Measurements from ENCODE around the gene STK32C. TPM values are rescaled to one million over a fixed set of nuclear protein-coding genes. Genes with fewer than 3 reads are reported as not detected.

STK32C gene
- total RNA-seq, 1 experiment from 2014 or later: 16.5 TPM

DNA sequence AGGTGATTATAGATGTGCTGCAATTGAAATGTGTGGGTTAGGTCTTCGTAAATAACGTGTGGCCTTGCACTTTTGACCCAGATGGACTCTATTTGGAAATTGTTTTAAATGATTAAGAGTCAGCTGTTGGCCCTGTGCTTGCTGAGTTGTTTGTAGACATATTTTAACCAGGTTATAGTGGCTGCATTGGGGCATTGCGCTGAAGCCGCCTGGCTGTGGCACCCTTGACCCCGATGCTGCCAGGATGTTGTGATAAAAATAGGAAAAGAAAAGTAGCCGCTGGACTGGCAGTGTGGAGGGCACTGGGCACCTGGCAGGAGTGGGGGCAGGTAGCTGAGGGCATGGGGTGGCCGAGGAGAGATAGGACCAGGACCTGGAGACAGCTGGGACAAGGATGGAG lies 37.6 kb upstream of the STK32C start:
- DNase-seq (ENCODE audit: low spot score): no peak
- POLR2A ChIA-PET (ENCODE audit: low non-redundant PET): no interaction called here
- no TSS peak for BruUV-seq (replicated peaks)
- Histone ChIP-seq H3K36me3 (ENCODE audit: insufficient read depth, low read length, poor library complexity, severe bottlenecking) (no peaks in the 10 kb centered on the region), H3K4me1 (ENCODE audit: insufficient read depth, low read length, poor library complexity, severe bottlenecking) (no peaks in the 10 kb centered on the region), H3K27me3 (replicated peaks; ENCODE audit: insufficient read depth, low read depth, low read length, poor library complexity) (no peaks in the 10 kb centered on the region), H3K27ac (ENCODE audit: low read depth, low read length, poor library complexity, severe bottlenecking) (no peak overlapping the region), H3K4me3 (ENCODE audit: low read depth, low read length, poor library complexity, severe bottlenecking) (no peak overlapping the region), H3K9me3 (ENCODE audit: low read depth, low read length, poor library complexity, severe bottlenecking) (no peaks in the 10 kb centered on the region)
- intact Hi-C loops (cut with micrococcal nuclease; ENCODE audit: unreplicated experiment): no loop called here
- CTCF ChIA-PET: no interaction called here
- TF ChIP-seq, protein P1, sequence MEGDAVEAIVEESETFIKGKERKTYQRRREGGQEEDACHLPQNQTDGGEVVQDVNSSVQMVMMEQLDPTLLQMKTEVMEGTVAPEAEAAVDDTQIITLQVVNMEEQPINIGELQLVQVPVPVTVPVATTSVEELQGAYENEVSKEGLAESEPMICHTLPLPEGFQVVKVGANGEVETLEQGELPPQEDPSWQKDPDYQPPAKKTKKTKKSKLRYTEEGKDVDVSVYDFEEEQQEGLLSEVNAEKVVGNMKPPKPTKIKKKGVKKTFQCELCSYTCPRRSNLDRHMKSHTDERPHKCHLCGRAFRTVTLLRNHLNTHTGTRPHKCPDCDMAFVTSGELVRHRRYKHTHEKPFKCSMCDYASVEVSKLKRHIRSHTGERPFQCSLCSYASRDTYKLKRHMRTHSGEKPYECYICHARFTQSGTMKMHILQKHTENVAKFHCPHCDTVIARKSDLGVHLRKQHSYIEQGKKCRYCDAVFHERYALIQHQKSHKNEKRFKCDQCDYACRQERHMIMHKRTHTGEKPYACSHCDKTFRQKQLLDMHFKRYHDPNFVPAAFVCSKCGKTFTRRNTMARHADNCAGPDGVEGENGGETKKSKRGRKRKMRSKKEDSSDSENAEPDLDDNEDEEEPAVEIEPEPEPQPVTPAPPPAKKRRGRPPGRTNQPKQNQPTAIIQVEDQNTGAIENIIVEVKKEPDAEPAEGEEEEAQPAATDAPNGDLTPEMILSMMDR (conservative IDR thresholded peaks at IDR 0.05; ENCODE audit: low read depth, low read length): no peak
- no peak for TF ChIP-seq EZH2 (IDR thresholded peaks at IDR 0.05; ENCODE audit: borderline replicate concordance, low read depth, low read length, poor library complexity, severe bottlenecking)

DNA sequence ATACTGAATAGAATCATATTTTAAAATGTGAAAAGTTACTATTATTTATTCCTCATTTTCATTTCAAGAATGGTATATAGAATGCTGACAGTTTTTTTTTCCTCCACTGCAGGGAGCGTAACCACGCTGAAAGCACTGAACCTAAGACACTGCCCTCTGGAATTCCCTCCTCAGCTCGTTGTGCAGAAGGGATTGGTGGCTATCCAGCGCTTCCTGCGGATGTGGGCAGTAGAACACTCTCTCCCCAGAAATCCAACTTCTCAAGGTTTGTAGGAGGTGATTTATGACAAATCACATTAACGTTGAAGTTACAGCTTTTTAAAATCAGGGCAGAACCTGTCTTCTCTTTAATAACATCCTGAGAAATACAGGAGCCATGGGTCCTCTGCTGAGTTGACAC lies 36.6 kb upstream of the STK32C start:
- CTCF ChIA-PET: no interaction called here
- Histone ChIP-seq H3K27ac (ENCODE audit: low read depth, low read length, poor library complexity, severe bottlenecking) (no peak overlapping the region), H3K4me1 (ENCODE audit: insufficient read depth, low read length, poor library complexity, severe bottlenecking) (no peaks in the 10 kb centered on the region), H3K36me3 (ENCODE audit: insufficient read depth, low read length, poor library complexity, severe bottlenecking) (no peaks in the 10 kb centered on the region), H3K4me3 (ENCODE audit: low read depth, low read length, poor library complexity, severe bottlenecking) (no peak overlapping the region), H3K27me3 (replicated peaks; ENCODE audit: insufficient read depth, low read depth, low read length, poor library complexity) (no peaks in the 10 kb centered on the region), H3K9me3 (ENCODE audit: low read depth, low read length, poor library complexity, severe bottlenecking) (no peaks in the 10 kb centered on the region)
- POLR2A ChIA-PET (ENCODE audit: low non-redundant PET): no interaction called here
- DNase-seq (ENCODE audit: low spot score): no peak
- no TSS peak for BruUV-seq (replicated peaks)
- intact Hi-C loops (cut with micrococcal nuclease; ENCODE audit: unreplicated experiment): no loop called here
- TF ChIP-seq EZH2 (IDR thresholded peaks at IDR 0.05; ENCODE audit: borderline replicate concordance, low read depth, low read length, poor library complexity, severe bottlenecking): no peak
- TF ChIP-seq, protein P1 (conservative IDR thresholded peaks at IDR 0.05; ENCODE audit: low read depth, low read length): no peak

DNA sequence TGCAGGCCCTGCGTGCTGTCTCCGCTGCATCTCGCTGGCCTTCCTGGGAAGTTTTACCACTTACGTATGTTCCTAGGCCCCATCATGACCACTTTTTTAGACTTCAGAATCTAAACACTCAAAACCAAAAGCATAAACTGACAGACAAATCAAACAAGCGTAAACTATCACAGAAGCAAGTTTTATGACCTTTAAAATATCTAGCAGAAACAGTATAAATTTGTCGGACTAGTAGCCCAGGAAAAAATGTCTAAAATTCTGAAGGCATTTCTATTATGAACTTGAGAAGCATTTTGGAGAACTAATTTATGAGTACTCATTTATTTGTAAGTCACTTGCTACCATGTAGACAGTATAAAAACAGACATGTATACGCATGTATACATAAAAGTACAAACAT lies 34.8 kb upstream of the STK32C start:
- POLR2A ChIA-PET (ENCODE audit: low non-redundant PET): no interaction called here
- H3K27me3 ChIP-seq (replicated peaks; ENCODE audit: insufficient read depth, low read depth, low read length, poor library complexity): no peaks in the 10 kb centered on the region
- no peak for TF ChIP-seq EZH2 (IDR thresholded peaks at IDR 0.05; ENCODE audit: borderline replicate concordance, low read depth, low read length, poor library complexity, severe bottlenecking)
- TF ChIP-seq, protein P1 (conservative IDR thresholded peaks at IDR 0.05; ENCODE audit: low read depth, low read length): no peak
- BruUV-seq (replicated peaks): no TSS peak
- H3K4me1 ChIP-seq (ENCODE audit: insufficient read depth, low read length, poor library complexity, severe bottlenecking): no peaks in the 10 kb centered on the region
- intact Hi-C loops (cut with micrococcal nuclease; ENCODE audit: unreplicated experiment): no loop called here
- no peak for DNase-seq (ENCODE audit: low spot score)
- no peaks in the 10 kb centered on the region for H3K36me3 ChIP-seq (ENCODE audit: insufficient read depth, low read length, poor library complexity, severe bottlenecking)
- CTCF ChIA-PET: no interaction called here
- H3K9me3 ChIP-seq (ENCODE audit: low read depth, low read length, poor library complexity, severe bottlenecking): no peaks in the 10 kb centered on the region
- H3K27ac ChIP-seq (ENCODE audit: low read depth, low read length, poor library complexity, severe bottlenecking): no peak overlapping the region
- no peak overlapping the region for H3K4me3 ChIP-seq (ENCODE audit: low read depth, low read length, poor library complexity, severe bottlenecking)

Data from A673 (cell line).